Activated naive CD4-positive, alpha-beta T cell treated with anti-CD3 and anti-CD28 coated beads for 36 hours (primary cell): Measurements from ENCODE around the gene APLP2. TPM values are rescaled to one million over a fixed set of nuclear protein-coding genes. Genes with fewer than 3 reads are reported as not detected.
"Not testable (repeated sequence)": the region's sequence is repeated elsewhere in the genome, so short reads cannot be mapped to it uniquely, and the experiment has no call there.

ENCODE experiments used
- CTCF ChIA-PET: fragments of 350-600 bp; sonication (Branson Sonifier 250); formaldehyde crosslinking; loops from one replicate; lab custom pipeline; 2021; ENCODE audit warnings: antibody characterized with exemption; lab: Charles Lee
- DNase-seq: peaks from one replicate; pipeline ENCODE4 v3.0.0-alpha.2; 2020
- H3K27ac Mint-ChIP-seq: one replicate; pipeline ENCODE4 v1.8.0; 2021; ENCODE audit warnings: mild to moderate bottlenecking, mixed read lengths
- H3K27me3 Mint-ChIP-seq: one replicate; pipeline ENCODE4 v1.8.0; 2021; ENCODE audit warnings: low read depth, mixed read lengths
- H3K36me3 Mint-ChIP-seq: one replicate; pipeline ENCODE4 v1.8.0; 2021; ENCODE audit warnings: low read depth, mixed read lengths
- H3K4me1 Mint-ChIP-seq: one replicate; pipeline ENCODE4 v1.8.0; 2021; ENCODE audit warnings: low read depth, mixed read lengths
- H3K4me3 Mint-ChIP-seq: one replicate; pipeline ENCODE4 v1.8.0; 2021; ENCODE audit warnings: mild to moderate bottlenecking, moderate library complexity, mixed read lengths
- H3K9me3 Mint-ChIP-seq: one replicate; pipeline ENCODE4 v1.8.0; 2021; ENCODE audit warnings: mixed read lengths
- intact Hi-C: fragments of 100-400 bp; cut with micrococcal nuclease; formaldehyde crosslinking; loops from one replicate; pipeline ENCODE4 v1.15.1; 2023
- total RNA-seq, 2 experiments: library from RNA; stranded (reverse); gene quantifications; one replicate each; pipeline ENCODE4 v1.2.3, GENCODE V29; 2021

The APLP2 gene
- total RNA-seq, 2 experiments from 2014 or later = 38.4 to 43.5 TPM

GRCh38 chr11:130181295-130182272 is 111.9 kb downstream of the APLP2 start:
- Mint-ChIP-seq H3K27me3 (peaks cover 4% of the 10 kb centered on the region), H3K9me3 (no peaks in the 10 kb centered on the region), H3K4me1 (no peaks in the 10 kb centered on the region), H3K4me3 (no peak overlapping the region), H3K36me3 (no peaks in the 10 kb centered on the region), H3K27ac (no peak overlapping the region)
- no peak for DNase-seq
- CTCF ChIA-PET = no interaction called here
- intact Hi-C loops = no loop called here

GRCh38 chr11:130183878-130184610 is 114.3 kb downstream of the APLP2 start:
- no peaks in the 10 kb centered on the region for H3K4me1 Mint-ChIP-seq
- H3K27me3 Mint-ChIP-seq = peaks cover 4% of the 10 kb centered on the region
- H3K4me3 Mint-ChIP-seq = no peak overlapping the region
- intact Hi-C loops = no loop called here
- H3K9me3 Mint-ChIP-seq = no peaks in the 10 kb centered on the region
- H3K36me3 Mint-ChIP-seq = no peaks in the 10 kb centered on the region
- no peak for DNase-seq
- CTCF ChIA-PET = no interaction called here
- H3K27ac Mint-ChIP-seq = no peak overlapping the region

GRCh38 chr11:130187096-130187495 is 117.4 kb downstream of the APLP2 start:
- H3K27ac Mint-ChIP-seq = no peak overlapping the region
- H3K4me1 Mint-ChIP-seq = no peaks in the 10 kb centered on the region
- no peak overlapping the region for H3K4me3 Mint-ChIP-seq

GRCh38 chr11:130188047-130188446 is 118.4 kb downstream of the APLP2 start:
- Mint-ChIP-seq H3K27me3 (peaks cover 4% of the 10 kb centered on the region), H3K9me3 (no peaks in the 10 kb centered on the region), H3K27ac (no peak overlapping the region), H3K36me3 (no peaks in the 10 kb centered on the region), H3K4me1 (no peaks in the 10 kb centered on the region), H3K4me3 (no peak overlapping the region)
- intact Hi-C loops = no loop called here
- CTCF ChIA-PET = no interaction called here
- DNase-seq = no peak

More at GRCh38 chr11:130187096-130187495, 117.4 kb downstream of the APLP2 start:
- intact Hi-C loops = no loop called here
- Mint-ChIP-seq H3K36me3 (no peaks in the 10 kb centered on the region), H3K27me3 (peaks cover 4% of the 10 kb centered on the region), H3K9me3 (no peaks in the 10 kb centered on the region)
- DNase-seq = no peak
- CTCF ChIA-PET = no interaction called here

GRCh38 chr11:130188585-130189347 is 119.1 kb downstream of the APLP2 start:
- Mint-ChIP-seq H3K27me3 (peaks cover 4% of the 10 kb centered on the region), H3K27ac (no peak overlapping the region), H3K4me1 (no peaks in the 10 kb centered on the region), H3K9me3 (no peaks in the 10 kb centered on the region), H3K36me3 (no peaks in the 10 kb centered on the region), H3K4me3 (no peak overlapping the region)
- no peak for DNase-seq
- intact Hi-C loops = no loop called here
- CTCF ChIA-PET = no interaction called here

- H3K27ac Mint-ChIP-seq = no peak overlapping the region
- CTCF ChIA-PET = no interaction called here
- no peaks in the 10 kb centered on the region for H3K36me3 Mint-ChIP-seq
- H3K9me3 Mint-ChIP-seq = no peaks in the 10 kb centered on the region
- H3K4me3 Mint-ChIP-seq = no peak overlapping the region
- intact Hi-C loops = no loop called here
- no peaks in the 10 kb centered on the region for H3K4me1 Mint-ChIP-seq
- DNase-seq = no peak
- peaks cover 2% of the 10 kb centered on the region for H3K27me3 Mint-ChIP-seq
Measured at GRCh38 chr11:130189492-130190210, 120.0 kb downstream of the APLP2 start.

- no peak for DNase-seq
- Mint-ChIP-seq H3K4me1 (no peaks in the 10 kb centered on the region), H3K9me3 (no peaks in the 10 kb centered on the region), H3K27me3 (no peaks in the 10 kb centered on the region), H3K4me3 (no peak overlapping the region), H3K27ac (no peak overlapping the region), H3K36me3 (no peaks in the 10 kb centered on the region)
- intact Hi-C loops = no loop called here
- CTCF ChIA-PET = no interaction called here
Measured at GRCh38 chr11:130190371-130190881, 120.7 kb downstream of the APLP2 start.

- Mint-ChIP-seq H3K4me3 (no peak overlapping the region), H3K27me3 (no peaks in the 10 kb centered on the region), H3K9me3 (no peaks in the 10 kb centered on the region), H3K36me3 (no peaks in the 10 kb centered on the region), H3K4me1 (no peaks in the 10 kb centered on the region), H3K27ac (no peak overlapping the region)
- intact Hi-C loops = no loop called here
- no peak for DNase-seq
- CTCF ChIA-PET = no interaction called here
Measured at GRCh38 chr11:130191896-130192295, 122.2 kb downstream of the APLP2 start.

GRCh38 chr11:130192845-130193267 is 123.2 kb downstream of the APLP2 start:
- intact Hi-C loops = no loop called here
- no peak overlapping the region for H3K27ac Mint-ChIP-seq
- H3K9me3 Mint-ChIP-seq = no peaks in the 10 kb centered on the region
- CTCF ChIA-PET = no interaction called here
- DNase-seq = no peak
- no peaks in the 10 kb centered on the region for H3K36me3 Mint-ChIP-seq
- H3K4me3 Mint-ChIP-seq = no peak overlapping the region
- H3K4me1 Mint-ChIP-seq = no peaks in the 10 kb centered on the region
- no peaks in the 10 kb centered on the region for H3K27me3 Mint-ChIP-seq

GRCh38 chr11:130193551-130193950 is 123.9 kb downstream of the APLP2 start:
- H3K36me3 Mint-ChIP-seq, H3K9me3 Mint-ChIP-seq, intact Hi-C loops, H3K27ac Mint-ChIP-seq, H3K4me3 Mint-ChIP-seq, H3K4me1 Mint-ChIP-seq, H3K27me3 Mint-ChIP-seq, DNase-seq: not testable (repeated sequence)
- CTCF ChIA-PET = interaction anchor here (0.7 kb wide), 1 partner anchor 176 kb away, joined by 3 read pairs; no protein-coding TSS in a partner anchor
